NT2/D1 (cell line): ENCODE results near the gene KAZN.

ENCODE experiments used
- SUZ12 ChIP-seq: IDR thresholded peaks from 2 replicates; pipeline ENCODE4 v1.6.1; 2011; ENCODE audit not compliant: insufficient read length, insufficient read depth; ENCODE audit errors: extremely low read depth
- YY1 ChIP-seq: IDR thresholded peaks from 2 replicates; pipeline ENCODE4 v1.6.1; 2011; ENCODE audit not compliant: insufficient read length, insufficient read depth
- ZNF274 ChIP-seq: IDR thresholded peaks from 2 replicates; pipeline ENCODE4 v1.6.1; 2011; ENCODE audit warnings: mild to moderate bottlenecking, low read depth, low read length

DNA sequence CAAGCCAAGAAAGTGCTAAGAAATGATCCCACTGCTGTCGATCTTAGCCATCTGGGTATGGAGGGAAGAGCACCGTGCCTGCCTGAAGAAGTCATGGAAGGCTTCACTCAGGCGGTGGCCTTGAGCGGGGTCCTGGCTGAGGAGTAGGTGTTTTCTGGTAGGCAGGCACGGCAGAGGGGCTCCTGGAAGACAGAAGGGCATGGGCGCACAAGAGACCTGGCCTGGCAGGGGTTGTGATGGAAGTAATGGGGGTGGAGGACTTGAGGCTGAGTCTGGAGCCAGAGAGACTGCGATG is 185.1 kb downstream of the KAZN start:
- no peak for TF ChIP-seq ZNF274
- TF ChIP-seq YY1 = no peak
- TF ChIP-seq SUZ12 = no peak
